Astrocyte (in vitro differentiated cells and primary cell): Measurements from ENCODE around the gene COX7C.

Experiments used
- CTCF ChIP-seq: IDR thresholded peaks from 2 replicates; pipeline ENCODE4 v1.5.1; 2011; ENCODE audit warnings: low read depth, mild to moderate bottlenecking, inconsistent platforms, low read length, moderate library complexity; ENCODE audit not compliant: insufficient read depth
- EZH2 ChIP-seq: IDR thresholded peaks from 2 replicates; pipeline ENCODE4 v1.6.1; 2012; ENCODE audit warnings: mild to moderate bottlenecking, low read length, inconsistent platforms; ENCODE audit not compliant: insufficient read depth

- TF ChIP-seq EZH2 (no peak), CTCF (no peak)
Observed at GRCh38 chr5:86623785-86624483, 6.2 kb downstream of the COX7C start.
